ENCODE data around the gene HLA-DQB2. TPM values are rescaled to one million over a fixed set of nuclear protein-coding genes. Genes with fewer than 3 reads are reported as not detected.

HLA-DQB2 gene
- total RNA-seq, 1 donor from 2014 or later: 6.4 TPM

DNA sequence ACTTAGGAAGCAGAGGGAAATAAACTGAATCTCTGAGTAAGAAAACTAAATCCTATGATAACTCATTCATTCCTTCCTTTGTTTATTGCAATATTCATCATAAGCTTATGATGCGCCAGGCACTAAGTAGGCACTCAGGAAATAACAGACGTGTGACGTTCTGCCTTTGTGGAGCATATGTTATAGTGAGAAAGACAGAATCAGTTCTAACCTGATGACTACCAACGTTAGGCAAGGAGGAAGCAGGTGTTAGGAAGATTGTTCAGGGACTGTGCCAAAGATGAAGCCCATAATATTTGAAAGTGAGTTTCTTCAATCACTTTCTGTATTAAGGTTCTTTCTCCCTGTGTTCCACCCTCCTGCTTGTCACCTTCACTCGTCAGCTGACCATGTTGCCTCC is 18.6 kb downstream of the HLA-DQB2 start:
- DNase-seq: no peak

DNA sequence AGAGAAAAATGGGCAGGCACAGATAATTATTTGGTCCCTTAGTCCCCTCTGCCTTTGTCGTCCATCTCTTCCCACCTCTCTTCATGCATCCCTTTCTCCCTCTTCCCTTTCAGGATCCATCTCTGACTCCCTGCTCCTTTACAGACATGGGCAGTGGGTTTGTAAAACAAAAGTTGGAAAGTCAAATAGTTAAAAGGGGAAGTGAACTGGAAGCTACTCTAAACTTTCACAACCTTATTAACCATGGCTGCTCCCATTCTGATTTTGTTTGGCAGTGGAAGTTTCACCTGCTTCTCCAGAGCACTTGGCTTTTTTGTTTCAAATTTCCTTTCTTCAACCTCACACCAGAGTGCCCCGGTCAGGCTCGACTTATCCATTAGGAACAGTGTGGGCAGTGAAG is 21.0 kb downstream of the HLA-DQB2 start:
- no peak for DNase-seq

DNA sequence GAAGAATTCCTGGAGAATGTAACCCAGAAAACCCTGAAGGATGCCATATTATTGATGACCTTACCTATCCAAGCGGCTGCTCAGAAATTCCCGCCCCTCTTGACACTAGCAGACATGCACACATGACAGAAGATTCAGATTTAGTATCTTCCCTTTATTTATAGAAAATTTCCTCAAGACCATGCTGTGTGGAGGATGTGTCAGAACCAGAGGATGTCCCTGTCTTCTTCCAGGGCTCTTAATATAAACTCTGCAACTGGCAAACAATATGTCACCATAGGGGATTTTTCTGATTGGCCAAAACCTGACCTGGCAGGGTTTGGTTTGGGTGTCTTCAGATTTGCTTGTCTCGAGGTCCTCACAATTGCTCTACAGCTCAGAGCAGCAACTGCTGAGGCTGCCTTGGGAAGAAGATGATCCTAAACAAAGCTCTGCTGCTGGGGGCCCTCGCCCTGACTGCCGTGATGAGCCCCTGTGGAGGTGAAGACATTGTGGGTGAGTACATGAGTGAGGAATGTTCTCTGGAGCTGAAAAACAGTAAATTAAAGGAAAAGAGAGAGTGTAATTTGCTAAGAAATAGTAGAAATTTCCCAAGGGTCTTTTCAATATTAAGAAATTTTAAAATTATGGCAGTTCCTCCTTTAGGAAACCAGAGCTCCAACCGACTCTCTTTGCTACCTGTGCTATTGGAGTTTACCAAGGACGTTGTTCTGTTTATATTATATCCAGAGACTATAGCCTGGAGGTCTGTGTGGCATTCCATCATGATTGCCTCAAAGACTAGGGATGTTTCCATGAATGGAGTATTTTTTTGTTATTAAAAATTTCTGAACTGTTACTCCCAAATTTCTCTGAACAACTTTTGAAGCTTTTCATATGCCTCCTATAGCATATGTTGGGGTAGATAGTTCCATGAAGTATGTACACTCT is 22.0 kb downstream of the HLA-DQB2 start, which contains the start of gene HLA-DQA2:
TSS of gene HLA-DQA2 (plus strand) at position 361 of the 930 bp plus-strand sequence. CDS start at position 414, 53 bp downstream.
- no peak for DNase-seq

GRCh38 chr6:32738126-32738525 is 25.2 kb downstream of the HLA-DQB2 start:
- DNase-seq: no peak

DNA sequence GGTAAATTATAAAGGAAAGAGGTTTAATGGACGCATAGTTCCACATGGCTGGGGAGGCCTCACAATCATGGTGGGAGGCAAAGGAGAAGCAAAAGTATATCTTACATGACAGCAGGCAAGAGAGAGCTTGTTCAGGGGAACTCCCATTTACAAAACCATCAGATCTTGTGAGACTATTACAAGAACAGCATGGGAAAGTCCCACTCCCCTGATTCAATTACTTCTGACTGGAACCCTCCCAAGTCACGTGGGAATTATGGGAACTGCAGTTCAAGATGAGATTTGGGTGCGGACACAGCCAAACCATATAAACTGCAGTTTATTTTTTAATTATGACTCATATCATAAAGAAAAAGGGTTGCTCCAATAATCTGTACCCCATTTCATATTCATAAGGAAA is 44.5 kb downstream of the HLA-DQB2 start:
- no peak for DNase-seq

- DNase-seq: no peak
These were observed 46.9 kb downstream of the HLA-DQB2 start for GRCh38 chr6:32716396-32716795.

- DNase-seq: no peak
These were observed 50.1 kb downstream of the HLA-DQB2 start for GRCh38 chr6:32713241-32713640.

DNA sequence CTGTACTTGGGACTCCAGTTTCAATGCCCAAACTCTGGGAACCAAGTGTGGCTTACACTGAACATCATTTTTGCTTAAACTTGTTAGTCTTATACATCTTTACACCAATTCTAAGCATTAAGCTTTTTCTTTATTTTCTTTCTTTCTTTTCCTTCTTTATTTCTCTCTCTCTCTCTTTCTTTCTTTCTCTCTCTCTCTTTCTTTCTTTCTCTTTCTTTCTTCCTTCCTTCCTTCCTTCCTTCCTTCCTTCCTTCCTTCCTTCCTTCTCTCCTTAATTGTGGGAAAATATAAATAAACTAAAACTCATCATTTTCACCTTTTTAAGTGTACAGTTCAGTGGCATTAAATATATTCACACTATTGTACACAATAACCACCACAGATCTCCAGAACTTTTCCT is 53.7 kb downstream of the HLA-DQB2 start:
- no peak for DNase-seq

Small RNAs within 50 kb of the gene (small RNA-seq; reads per million reads assigned to genes)
- gene MIR3135B (ENCODE audit: low replicate concordance): not detected

Other genes with a start within 250 kb of the HLA-DQB2 start
- gene HLA-DRB5, start 233.2 kb downstream of the HLA-DQB2 start, total RNA-seq: 0.79 TPM
- 20.7 TPM for gene HLA-DRB1, start 173.7 kb downstream of the HLA-DQB2 start, total RNA-seq
- gene HLA-DQA1, start 126.1 kb downstream of the HLA-DQB2 start, total RNA-seq: 3.2 TPM
- gene HLA-DQB1, start 96.9 kb downstream of the HLA-DQB2 start, total RNA-seq: 0.69 TPM
- gene HLA-DQA2, start 22.1 kb downstream of the HLA-DQB2 start, total RNA-seq: 0.99 TPM
- 0.69 TPM for gene HLA-DOB, start 53.5 kb upstream of the HLA-DQB2 start, total RNA-seq
- gene TAP2, start 75.2 kb upstream of the HLA-DQB2 start, total RNA-seq: 11.0 TPM
- 15.7 TPM for gene PSMB8, start 80.5 kb upstream of the HLA-DQB2 start, total RNA-seq
- gene TAP1, start 90.2 kb upstream of the HLA-DQB2 start, total RNA-seq: 17.4 TPM
- 7.3 TPM for gene PSMB9, start 90.7 kb upstream of the HLA-DQB2 start, total RNA-seq
- gene HLA-DMB, start 177.5 kb upstream of the HLA-DQB2 start, total RNA-seq: 12.7 TPM
- 7.1 TPM for gene HLA-DMA, start 189.6 kb upstream of the HLA-DQB2 start, total RNA-seq
- gene BRD2, start 205.1 kb upstream of the HLA-DQB2 start, total RNA-seq: 86.3 TPM
- 2.3 TPM for gene HLA-DOA, start 246.1 kb upstream of the HLA-DQB2 start, total RNA-seq